Measurements from ENCODE around the gene ITGB1BP1.

Gene ITGB1BP1

DNA sequence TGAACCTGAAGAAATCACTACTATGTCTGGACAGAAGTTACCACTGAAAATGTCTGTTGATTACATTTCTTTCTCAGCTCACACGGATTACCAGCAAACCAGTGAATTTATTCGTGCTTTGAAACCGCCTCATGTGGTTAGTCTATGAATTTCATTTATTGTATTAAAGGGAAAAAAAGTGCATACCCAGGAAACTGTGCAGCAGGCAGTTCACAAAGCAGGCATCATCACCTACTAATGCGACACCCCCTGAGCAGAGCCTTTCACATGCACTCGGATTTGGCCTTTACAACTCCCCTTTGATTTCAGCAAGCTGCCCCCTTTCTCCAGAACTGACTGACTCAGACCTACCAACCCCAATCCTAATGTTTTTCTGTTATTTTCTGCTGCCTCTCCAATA, 20.2 kb upstream of the ITGB1BP1 start:
- ChIA-PET CTCF (no interaction called here), POLR2A (no interaction called here)
- no peak for TF ChIP-seq ARNT (IDR thresholded peaks at IDR 0.05)
- TF ChIP-seq HDGF (IDR thresholded peaks at IDR 0.05; ENCODE audit: borderline replicate concordance): no peak
- no peak for TF ChIP-seq NFRKB (IDR thresholded peaks at IDR 0.05)
- no peak for TF ChIP-seq ZNF384 (IDR thresholded peaks at IDR 0.05)
- no peak for TF ChIP-seq ELF4 (IDR thresholded peaks at IDR 0.05)
- TF ChIP-seq, protein P1, sequence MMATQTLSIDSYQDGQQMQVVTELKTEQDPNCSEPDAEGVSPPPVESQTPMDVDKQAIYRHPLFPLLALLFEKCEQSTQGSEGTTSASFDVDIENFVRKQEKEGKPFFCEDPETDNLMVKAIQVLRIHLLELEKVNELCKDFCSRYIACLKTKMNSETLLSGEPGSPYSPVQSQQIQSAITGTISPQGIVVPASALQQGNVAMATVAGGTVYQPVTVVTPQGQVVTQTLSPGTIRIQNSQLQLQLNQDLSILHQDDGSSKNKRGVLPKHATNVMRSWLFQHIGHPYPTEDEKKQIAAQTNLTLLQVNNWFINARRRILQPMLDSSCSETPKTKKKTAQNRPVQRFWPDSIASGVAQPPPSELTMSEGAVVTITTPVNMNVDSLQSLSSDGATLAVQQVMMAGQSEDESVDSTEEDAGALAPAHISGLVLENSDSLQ (IDR thresholded peaks at IDR 0.05): no peak
- no peak for TF ChIP-seq L3MBTL2 (conservative IDR thresholded peaks at IDR 0.05)
- TF ChIP-seq FOXA1 (IDR thresholded peaks at IDR 0.05): no peak
- no peak for DNase-seq (ENCODE audit: extremely low spot score)

DNA sequence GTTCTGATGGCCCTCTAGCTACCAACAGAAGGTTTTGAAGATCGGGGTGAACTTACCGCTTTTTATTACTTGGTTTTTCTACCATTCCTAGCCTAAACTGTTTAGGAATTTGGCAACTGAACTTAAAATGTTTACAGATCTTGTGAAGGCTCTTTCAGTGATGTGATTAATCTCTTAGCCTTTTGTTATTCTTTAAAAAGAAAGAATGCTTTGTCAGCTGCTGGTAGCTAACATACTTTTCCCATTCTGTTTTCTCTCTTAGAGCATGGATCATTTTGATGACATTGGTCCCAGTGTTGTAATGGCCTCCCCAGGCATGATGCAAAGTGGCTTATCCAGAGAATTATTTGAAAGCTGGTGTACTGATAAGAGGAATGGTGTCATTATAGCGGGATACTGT, 18.2 kb upstream of the ITGB1BP1 start:
- CTCF ChIA-PET: no interaction called here
- DNase-seq (ENCODE audit: extremely low spot score): no peak
- POLR2A ChIA-PET: no interaction called here
- TF ChIP-seq NFRKB (IDR thresholded peaks at IDR 0.05): no peak
- TF ChIP-seq SUZ12 (IDR thresholded peaks at IDR 0.05): no peak
- no peak for TF ChIP-seq CTBP1 (IDR thresholded peaks at IDR 0.05; ENCODE audit: borderline replicate concordance)
- TF ChIP-seq L3MBTL2 (conservative IDR thresholded peaks at IDR 0.05): no peak
- no peak for TF ChIP-seq BHLHE40 (IDR thresholded peaks at IDR 0.05; ENCODE audit: borderline replicate concordance)
- no peak for TF ChIP-seq TARDBP (IDR thresholded peaks at IDR 0.05)
- no peak for TF ChIP-seq HDGF (IDR thresholded peaks at IDR 0.05; ENCODE audit: borderline replicate concordance)
- no peak for TF ChIP-seq FOXM1 (IDR thresholded peaks at IDR 0.05; ENCODE audit: borderline replicate concordance)
- TF ChIP-seq SP1 (IDR thresholded peaks at IDR 0.05): no peak

DNA sequence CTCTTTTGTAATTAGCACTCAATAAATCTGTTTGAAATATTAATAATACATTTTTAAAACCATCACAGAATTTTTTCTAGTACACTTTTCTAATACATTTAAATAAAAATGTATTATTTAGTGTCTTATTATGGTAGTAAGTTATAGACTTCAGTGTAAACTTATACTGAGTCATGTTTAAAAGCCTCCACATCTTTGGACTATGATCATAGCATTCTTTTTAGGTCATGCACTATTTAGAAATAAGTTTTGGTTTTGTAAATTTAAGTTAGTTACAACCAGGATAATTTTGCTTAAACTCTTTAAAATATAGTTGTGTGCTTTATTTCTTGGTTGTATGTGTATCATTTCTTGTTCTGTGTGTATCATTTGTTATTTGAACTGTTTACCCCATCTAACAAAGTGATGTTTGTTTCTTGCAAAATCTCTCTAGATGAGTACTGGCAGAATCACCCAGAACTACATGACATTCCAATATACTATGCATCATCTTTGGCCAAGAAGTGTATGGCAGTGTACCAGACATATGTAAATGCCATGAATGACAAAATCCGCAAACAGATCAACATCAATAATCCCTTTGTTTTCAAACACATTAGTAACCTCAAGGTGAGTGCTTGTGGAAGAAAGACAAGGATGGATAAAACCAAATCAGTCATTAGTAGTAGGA, 16.9 kb upstream of the ITGB1BP1 start:
- ChIA-PET CTCF (no interaction called here), POLR2A (no interaction called here)
- DNase-seq (ENCODE audit: extremely low spot score): no peak
- TF ChIP-seq FOXK2 (IDR thresholded peaks at IDR 0.05) (no peak), ZNF384 (IDR thresholded peaks at IDR 0.05) (no peak), ELF4 (IDR thresholded peaks at IDR 0.05) (no peak)

DNA sequence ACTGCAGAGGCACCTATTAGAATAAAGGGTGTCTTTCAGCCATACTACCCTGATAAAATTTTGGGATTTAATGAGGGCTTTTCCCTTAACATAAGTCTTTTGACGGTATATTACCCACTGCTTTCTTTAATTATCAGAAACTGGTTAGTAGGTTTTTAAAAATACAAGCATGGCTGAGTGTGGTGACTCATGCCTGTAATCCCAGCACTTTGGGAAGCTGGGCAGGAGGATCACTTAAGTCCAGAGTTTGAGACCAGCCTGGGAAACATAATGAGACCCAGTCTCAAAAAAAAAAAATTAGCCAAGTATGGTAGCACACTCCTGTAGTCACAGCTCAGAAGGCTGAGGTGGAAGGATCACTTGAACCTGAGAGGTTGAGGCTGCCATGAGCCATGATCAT, 16.2 kb upstream of the ITGB1BP1 start:
- no peak for DNase-seq (ENCODE audit: extremely low spot score)
- POLR2A ChIA-PET: no interaction called here
- CTCF ChIA-PET: no interaction called here
- TF ChIP-seq TARDBP (IDR thresholded peaks at IDR 0.05) (no peak), NFRKB (IDR thresholded peaks at IDR 0.05) (no peak), ELF4 (IDR thresholded peaks at IDR 0.05) (no peak), SP1 (IDR thresholded peaks at IDR 0.05) (no peak), FOXK2 (IDR thresholded peaks at IDR 0.05) (no peak), HDGF (IDR thresholded peaks at IDR 0.05; ENCODE audit: borderline replicate concordance) (no peak), FOXM1 (IDR thresholded peaks at IDR 0.05; ENCODE audit: borderline replicate concordance) (no peak), ARNT (IDR thresholded peaks at IDR 0.05) (no peak), ZNF384 (IDR thresholded peaks at IDR 0.05) (no peak)
- TF ChIP-seq, protein P1 (IDR thresholded peaks at IDR 0.05): no peak

DNA sequence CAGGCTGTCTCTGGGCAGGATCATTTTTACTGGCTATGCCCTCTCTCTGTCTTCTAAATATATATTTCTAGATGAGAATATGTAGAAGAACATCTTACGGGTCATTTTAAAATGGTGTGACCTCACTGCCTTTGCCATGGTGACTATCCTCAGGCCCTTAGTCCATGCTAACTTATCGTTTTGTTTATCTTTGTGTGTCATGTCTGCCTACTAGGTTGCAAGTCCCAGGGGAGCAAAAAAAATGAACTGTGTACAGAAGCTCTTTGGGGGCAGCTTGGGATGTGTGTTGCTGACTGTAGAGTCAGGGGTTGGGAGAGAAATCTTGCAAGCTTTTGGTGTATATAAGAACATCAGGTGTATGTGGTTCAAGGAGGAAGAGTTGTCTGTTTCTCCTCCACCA, 11.2 kb upstream of the ITGB1BP1 start:
- TF ChIP-seq FOXK2 (IDR thresholded peaks at IDR 0.05) (no peak), SUZ12 (IDR thresholded peaks at IDR 0.05) (no peak), FOXM1 (IDR thresholded peaks at IDR 0.05; ENCODE audit: borderline replicate concordance) (no peak), TARDBP (IDR thresholded peaks at IDR 0.05) (no peak), ARNT (IDR thresholded peaks at IDR 0.05) (no peak), L3MBTL2 (conservative IDR thresholded peaks at IDR 0.05) (no peak), BHLHE40 (IDR thresholded peaks at IDR 0.05; ENCODE audit: borderline replicate concordance) (no peak), ELF4 (IDR thresholded peaks at IDR 0.05) (no peak), FOXA1 (IDR thresholded peaks at IDR 0.05) (no peak), SP1 (IDR thresholded peaks at IDR 0.05) (no peak), ZNF384 (IDR thresholded peaks at IDR 0.05) (no peak), HDGF (IDR thresholded peaks at IDR 0.05; ENCODE audit: borderline replicate concordance) (no peak), CTBP1 (IDR thresholded peaks at IDR 0.05; ENCODE audit: borderline replicate concordance) (no peak), LEF1 (IDR thresholded peaks at IDR 0.05; ENCODE audit: borderline replicate concordance) (no peak), NFRKB (IDR thresholded peaks at IDR 0.05) (no peak)
- TF ChIP-seq, protein P1 (IDR thresholded peaks at IDR 0.05): no peak
- CTCF ChIA-PET: no interaction called here
- POLR2A ChIA-PET: no interaction called here
- no peak for DNase-seq (ENCODE audit: extremely low spot score)

DNA sequence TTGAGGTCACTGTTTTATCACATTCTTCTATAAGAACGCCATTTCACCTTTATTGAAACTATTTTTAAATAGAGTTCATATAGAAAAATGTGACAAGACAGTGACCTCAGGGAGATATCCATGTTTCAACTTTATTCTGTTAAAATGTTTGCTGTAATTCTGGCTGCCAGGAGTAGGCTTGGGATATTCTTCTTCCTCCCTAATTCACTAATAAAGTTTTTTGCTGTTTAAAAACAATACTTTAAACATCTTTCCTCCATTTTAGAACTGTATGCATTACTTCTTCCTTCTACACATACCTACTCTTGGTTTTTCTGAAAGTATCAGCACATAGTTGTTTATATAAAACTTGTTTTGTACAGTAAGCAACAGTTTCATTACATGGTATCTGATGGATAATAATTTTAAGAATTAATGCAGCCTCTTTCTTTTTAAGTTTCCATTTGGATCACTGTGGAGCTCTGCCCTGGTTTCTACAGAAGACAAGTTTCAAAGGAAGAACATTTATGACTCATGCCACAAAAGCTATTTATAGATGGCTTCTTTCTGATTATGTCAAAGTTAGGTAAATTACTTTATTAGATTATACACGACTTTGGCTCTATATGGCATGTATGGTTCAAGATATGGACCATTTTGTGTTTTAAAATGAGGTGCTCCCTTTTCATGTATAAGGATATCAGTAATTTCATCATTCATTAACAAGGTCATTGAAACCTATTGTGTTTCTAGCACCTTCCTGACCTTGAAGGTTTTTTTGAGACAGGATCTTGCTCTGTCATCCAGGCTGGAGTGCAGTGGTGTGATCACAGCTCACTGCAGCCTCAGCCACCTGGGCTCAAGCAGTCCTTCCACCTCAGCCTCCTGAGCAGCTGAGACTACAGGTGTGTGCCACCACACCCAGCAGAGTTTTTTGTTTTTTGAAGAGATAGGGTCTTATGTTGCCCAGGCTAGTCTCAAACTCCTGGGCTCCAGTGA, 7.3 kb upstream of the ITGB1BP1 start:
- ChIA-PET POLR2A (no interaction called here), CTCF (interaction anchor here (1.0 kb wide), 1 partner anchor 291 kb away, joined by 3 read pairs; no protein-coding TSS in a partner anchor)
- DNase-seq (ENCODE audit: extremely low spot score): no peak
- no peak for TF ChIP-seq TARDBP (IDR thresholded peaks at IDR 0.05)
- no peak for TF ChIP-seq CTBP1 (IDR thresholded peaks at IDR 0.05; ENCODE audit: borderline replicate concordance)
- no peak for TF ChIP-seq FOXK2 (IDR thresholded peaks at IDR 0.05)
- TF ChIP-seq ARNT (IDR thresholded peaks at IDR 0.05): no peak
- TF ChIP-seq FOXM1 (IDR thresholded peaks at IDR 0.05; ENCODE audit: borderline replicate concordance): no peak
- no peak for TF ChIP-seq SP1 (IDR thresholded peaks at IDR 0.05)
- no peak for TF ChIP-seq L3MBTL2 (conservative IDR thresholded peaks at IDR 0.05)
- TF ChIP-seq ZNF384 (IDR thresholded peaks at IDR 0.05): no peak
- TF ChIP-seq, protein P1 (IDR thresholded peaks at IDR 0.05): no peak
- TF ChIP-seq ELF4 (IDR thresholded peaks at IDR 0.05): no peak
- TF ChIP-seq HDGF (IDR thresholded peaks at IDR 0.05; ENCODE audit: borderline replicate concordance): no peak

Data from HEK293T (cell line).